Neural cell (in vitro differentiated cells): ENCODE measurements around the gene KPTN. TPM values are rescaled to one million over a fixed set of nuclear protein-coding genes. Genes with fewer than 3 reads are reported as not detected.

ENCODE experiments used
- H2AFZ ChIP-seq: fragments of 200-600, 300-800 bp; sonication (generic), shearing (Covaris generic); 2 replicates; pipeline ENCODE4 v1.6.0; 2014; ENCODE audit warnings: low read depth, mild to moderate bottlenecking, antibody characterized with exemption, low read length, moderate library complexity
- H3F3A ChIP-seq: fragments of 200-600 bp; shearing (Covaris generic); 2 replicates; pipeline ENCODE4 v1.6.1; 2016; ENCODE audit warnings: mild to moderate bottlenecking, moderate library complexity, mixed read lengths, antibody characterized with exemption, low read length; ENCODE audit not compliant: insufficient read depth, poor library complexity, severe bottlenecking
- H3K27ac ChIP-seq: fragments of 200-600, 300-800 bp; sonication (generic), shearing (Covaris generic); 2 replicates; pipeline ENCODE4 v1.5.1; 2014; ENCODE audit warnings: mild to moderate bottlenecking, low read length, moderate library complexity
- H3K27me3 ChIP-seq: fragments of 300-800, 200-600 bp; sonication (generic), shearing (Covaris generic); 2 replicates; pipeline ENCODE4 v1.6.0; 2014; ENCODE audit warnings: mild to moderate bottlenecking, low read depth, low read length, moderate library complexity; ENCODE audit not compliant: insufficient read depth
- H3K36me3 ChIP-seq: fragments of 300-800, 200-600 bp; sonication (generic), shearing (Covaris generic); 2 replicates; pipeline ENCODE4 v1.5.1; 2014; ENCODE audit warnings: mild to moderate bottlenecking, antibody characterized with exemption, low read length, moderate library complexity; ENCODE audit not compliant: insufficient read depth
- H3K4me2 ChIP-seq: fragments of 300-800, 200-600 bp; sonication (generic), shearing (Covaris generic); 2 replicates; pipeline ENCODE4 v1.6.0; 2014; ENCODE audit warnings: mild to moderate bottlenecking, low read length
- H3K4me3 ChIP-seq: fragments of 300-800, 200-600 bp; sonication (generic), shearing (Covaris generic); 2 replicates; pipeline ENCODE4 v1.5.1; 2014; ENCODE audit warnings: mild to moderate bottlenecking, low read length, moderate library complexity
- H3K79me2 ChIP-seq: fragments of 200-600 bp; shearing (Covaris generic); replicated peaks from 2 replicates; pipeline ENCODE4 v1.6.0; 2014; ENCODE audit warnings: mild to moderate bottlenecking, low read length, moderate library complexity; ENCODE audit not compliant: insufficient read depth
- H3K9ac ChIP-seq: fragments of 300-800, 200-600 bp; sonication (generic), shearing (Covaris generic); 2 replicates; pipeline ENCODE4 v1.6.1; 2016; ENCODE audit warnings: mild to moderate bottlenecking, low read length, mixed read lengths
- H3K9me2 ChIP-seq: fragments of 200-600 bp; shearing (Covaris generic); 2 replicates; pipeline ENCODE4 v1.6.1; 2016; ENCODE audit warnings: mild to moderate bottlenecking, low read length, mixed read lengths; ENCODE audit not compliant: insufficient read depth
- H3K9me3 ChIP-seq: fragments of 200-600, 300-800 bp; sonication (generic), shearing (Covaris generic); 2 replicates; pipeline ENCODE4 v1.6.1; 2016; ENCODE audit warnings: mild to moderate bottlenecking, mixed run types, low read length, moderate library complexity, mixed read lengths
- H4K20me1 ChIP-seq: fragments of 200-600 bp; shearing (Covaris generic); 2 replicates; pipeline ENCODE4 v1.6.1; 2016; ENCODE audit warnings: mild to moderate bottlenecking, mixed run types; ENCODE audit not compliant: insufficient read depth
- EP300 ChIP-seq: fragments of 450-650 bp; conservative IDR thresholded peaks from 2 replicates; pipeline ENCODE4 v1.6.1; 2014; ENCODE audit warnings: antibody characterized with exemption, mild to moderate bottlenecking, moderate library complexity; ENCODE audit not compliant: poor library complexity, severe bottlenecking
- EZH2 ChIP-seq: fragments of 200-600, 300-800 bp; shearing (Covaris generic), sonication (generic); IDR thresholded peaks from 2 replicates; pipeline ENCODE4 v1.6.1; 2014; ENCODE audit warnings: antibody characterized with exemption, low read length, borderline replicate concordance, mild to moderate bottlenecking; ENCODE audit not compliant: insufficient read depth, poor library complexity, severe bottlenecking
- MXI1 ChIP-seq: fragments of 450-650 bp; conservative IDR thresholded peaks from 2 replicates; pipeline ENCODE4 v1.6.1; 2014; ENCODE audit warnings: antibody characterized with exemption, mild to moderate bottlenecking; ENCODE audit not compliant: poor library complexity, severe bottlenecking
- POLR2AphosphoS5 ChIP-seq: IDR thresholded peaks from 2 replicates; pipeline ENCODE4 v1.6.1; 2012
- RAD21 ChIP-seq: fragments of 450-650 bp; conservative IDR thresholded peaks from 2 replicates; pipeline ENCODE4 v1.6.1; 2014; ENCODE audit warnings: antibody characterized with exemption, mild to moderate bottlenecking, moderate library complexity
- SMC3 ChIP-seq: fragments of 450-650 bp; conservative IDR thresholded peaks from 2 replicates; pipeline ENCODE4 v1.6.1; 2014; ENCODE audit warnings: antibody characterized with exemption, mild to moderate bottlenecking, moderate library complexity; ENCODE audit not compliant: poor library complexity
- TAF1 ChIP-seq: IDR thresholded peaks from 2 replicates; pipeline ENCODE4 v1.6.1; 2012; ENCODE audit warnings: low read depth
- polyA plus RNA-seq: library from polyadenylated mRNA; depleted of rRNA; stranded (reverse); fragments of >200 nt; gene quantifications from 2 replicates; pipeline ENCODE4 v1.2.3, GENCODE V29; 2014
- TF ChIP-seq, protein P1 (sequence below): IDR thresholded peaks from 2 replicates; pipeline ENCODE4 v1.6.1; 2012; ENCODE audit warnings: borderline replicate concordance
- TF ChIP-seq, protein P2 (sequence below): fragments of 450-650 bp; IDR thresholded peaks from 2 replicates; pipeline ENCODE4 v1.5.1; 2014; ENCODE audit warnings: antibody characterized with exemption, mild to moderate bottlenecking, moderate library complexity; ENCODE audit not compliant: poor library complexity, severe bottlenecking

Gene KPTN
- polyA plus RNA-seq, 1 donor from 2014 or later, result 23.8 TPM

DNA sequence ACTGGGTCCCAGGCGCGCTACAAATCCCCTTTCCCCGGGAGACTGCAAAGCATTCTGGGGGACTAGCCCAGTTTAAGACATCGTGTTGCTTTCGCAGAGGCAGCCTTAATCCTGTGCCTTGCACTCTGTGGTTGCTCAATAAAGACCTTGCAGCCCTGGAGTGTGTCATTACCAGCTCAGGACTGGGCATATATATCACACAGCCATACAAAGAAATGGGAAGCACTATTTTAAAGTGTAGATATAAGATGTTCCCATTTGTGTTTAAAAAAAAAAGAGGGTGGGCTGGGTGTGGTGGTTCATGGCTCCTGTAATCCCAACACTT, 19.8 kb upstream of the KPTN start:
- no peaks in the 10 kb centered on the region for H3K9me3 ChIP-seq
- H3K9me2 ChIP-seq, result no peaks in the 10 kb centered on the region
- no peak overlapping the region for H3K4me3 ChIP-seq
- no peaks in the 10 kb centered on the region for H3K36me3 ChIP-seq
- H4K20me1 ChIP-seq, result no peaks in the 10 kb centered on the region
- peaks cover 18% of the 10 kb centered on the region for H3K79me2 ChIP-seq
- no peak overlapping the region for H2AFZ ChIP-seq
- no peak overlapping the region for H3K4me2 ChIP-seq
- no peak overlapping the region for H3K9ac ChIP-seq
- no peaks in the 10 kb centered on the region for H3K27me3 ChIP-seq
- H3F3A ChIP-seq, result no peaks in the 10 kb centered on the region
- H3K27ac ChIP-seq, result no peak overlapping the region
- TF ChIP-seq MXI1, result no peak
- TF ChIP-seq SMC3, result no peak
- no peak for TF ChIP-seq TAF1
- TF ChIP-seq, protein P1, sequence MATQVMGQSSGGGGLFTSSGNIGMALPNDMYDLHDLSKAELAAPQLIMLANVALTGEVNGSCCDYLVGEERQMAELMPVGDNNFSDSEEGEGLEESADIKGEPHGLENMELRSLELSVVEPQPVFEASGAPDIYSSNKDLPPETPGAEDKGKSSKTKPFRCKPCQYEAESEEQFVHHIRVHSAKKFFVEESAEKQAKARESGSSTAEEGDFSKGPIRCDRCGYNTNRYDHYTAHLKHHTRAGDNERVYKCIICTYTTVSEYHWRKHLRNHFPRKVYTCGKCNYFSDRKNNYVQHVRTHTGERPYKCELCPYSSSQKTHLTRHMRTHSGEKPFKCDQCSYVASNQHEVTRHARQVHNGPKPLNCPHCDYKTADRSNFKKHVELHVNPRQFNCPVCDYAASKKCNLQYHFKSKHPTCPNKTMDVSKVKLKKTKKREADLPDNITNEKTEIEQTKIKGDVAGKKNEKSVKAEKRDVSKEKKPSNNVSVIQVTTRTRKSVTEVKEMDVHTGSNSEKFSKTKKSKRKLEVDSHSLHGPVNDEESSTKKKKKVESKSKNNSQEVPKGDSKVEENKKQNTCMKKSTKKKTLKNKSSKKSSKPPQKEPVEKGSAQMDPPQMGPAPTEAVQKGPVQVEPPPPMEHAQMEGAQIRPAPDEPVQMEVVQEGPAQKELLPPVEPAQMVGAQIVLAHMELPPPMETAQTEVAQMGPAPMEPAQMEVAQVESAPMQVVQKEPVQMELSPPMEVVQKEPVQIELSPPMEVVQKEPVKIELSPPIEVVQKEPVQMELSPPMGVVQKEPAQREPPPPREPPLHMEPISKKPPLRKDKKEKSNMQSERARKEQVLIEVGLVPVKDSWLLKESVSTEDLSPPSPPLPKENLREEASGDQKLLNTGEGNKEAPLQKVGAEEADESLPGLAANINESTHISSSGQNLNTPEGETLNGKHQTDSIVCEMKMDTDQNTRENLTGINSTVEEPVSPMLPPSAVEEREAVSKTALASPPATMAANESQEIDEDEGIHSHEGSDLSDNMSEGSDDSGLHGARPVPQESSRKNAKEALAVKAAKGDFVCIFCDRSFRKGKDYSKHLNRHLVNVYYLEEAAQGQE, result no peak
- TF ChIP-seq, protein P2, sequence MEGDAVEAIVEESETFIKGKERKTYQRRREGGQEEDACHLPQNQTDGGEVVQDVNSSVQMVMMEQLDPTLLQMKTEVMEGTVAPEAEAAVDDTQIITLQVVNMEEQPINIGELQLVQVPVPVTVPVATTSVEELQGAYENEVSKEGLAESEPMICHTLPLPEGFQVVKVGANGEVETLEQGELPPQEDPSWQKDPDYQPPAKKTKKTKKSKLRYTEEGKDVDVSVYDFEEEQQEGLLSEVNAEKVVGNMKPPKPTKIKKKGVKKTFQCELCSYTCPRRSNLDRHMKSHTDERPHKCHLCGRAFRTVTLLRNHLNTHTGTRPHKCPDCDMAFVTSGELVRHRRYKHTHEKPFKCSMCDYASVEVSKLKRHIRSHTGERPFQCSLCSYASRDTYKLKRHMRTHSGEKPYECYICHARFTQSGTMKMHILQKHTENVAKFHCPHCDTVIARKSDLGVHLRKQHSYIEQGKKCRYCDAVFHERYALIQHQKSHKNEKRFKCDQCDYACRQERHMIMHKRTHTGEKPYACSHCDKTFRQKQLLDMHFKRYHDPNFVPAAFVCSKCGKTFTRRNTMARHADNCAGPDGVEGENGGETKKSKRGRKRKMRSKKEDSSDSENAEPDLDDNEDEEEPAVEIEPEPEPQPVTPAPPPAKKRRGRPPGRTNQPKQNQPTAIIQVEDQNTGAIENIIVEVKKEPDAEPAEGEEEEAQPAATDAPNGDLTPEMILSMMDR, result no peak
- TF ChIP-seq RAD21, result no peak
- TF ChIP-seq EZH2, result no peak
- no peak for TF ChIP-seq EP300
- TF ChIP-seq POLR2AphosphoS5, result no peak

DNA sequence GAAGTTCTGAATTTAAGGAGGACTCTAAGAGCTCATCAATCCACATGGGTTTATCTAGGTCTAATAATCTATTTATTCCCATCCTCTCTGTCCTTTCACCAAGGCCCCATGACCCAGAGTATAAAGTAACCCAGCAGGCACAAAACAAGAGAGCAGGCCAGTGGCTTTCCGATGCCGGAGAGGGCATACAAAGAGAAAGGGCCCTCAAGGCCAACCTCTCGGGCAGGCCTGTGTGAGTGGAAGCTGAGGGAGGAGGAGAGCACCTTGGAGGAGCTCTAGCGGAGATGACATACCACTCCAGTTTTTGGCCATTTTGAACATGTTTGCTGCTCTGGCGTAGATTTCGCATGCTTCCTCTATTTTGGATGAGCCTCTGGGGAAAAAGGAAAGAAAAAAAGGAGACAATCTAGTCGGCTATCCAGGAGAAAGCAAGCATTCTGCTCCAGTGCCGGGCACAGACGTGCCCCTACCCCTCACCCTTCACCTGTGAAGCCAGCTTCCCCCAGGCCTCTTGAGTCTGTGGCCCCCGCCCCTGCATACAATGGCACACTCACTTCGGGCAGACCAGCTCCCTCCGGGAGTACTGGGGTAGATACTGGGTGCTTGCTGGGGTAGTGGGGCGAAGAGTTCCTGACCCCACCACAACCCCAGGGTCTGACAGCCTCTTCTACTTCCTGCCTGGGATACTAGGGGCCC, 19.3 kb upstream of the KPTN start:
- Histone ChIP-seq H3K9me3 (no peaks in the 10 kb centered on the region), H3K27me3 (no peaks in the 10 kb centered on the region), H3F3A (no peaks in the 10 kb centered on the region), H3K27ac (no peak overlapping the region), H3K9me2 (no peaks in the 10 kb centered on the region), H3K4me3 (no peak overlapping the region), H2AFZ (no peak overlapping the region), H3K9ac (no peak overlapping the region), H3K79me2 (peaks cover 14% of the 10 kb centered on the region), H3K4me2 (no peak overlapping the region), H3K36me3 (no peaks in the 10 kb centered on the region), H4K20me1 (no peaks in the 10 kb centered on the region)
- TF ChIP-seq MXI1, result no peak
- TF ChIP-seq, protein P2, result no peak
- no peak for TF ChIP-seq EZH2
- no peak for TF ChIP-seq POLR2AphosphoS5
- TF ChIP-seq TAF1, result no peak
- TF ChIP-seq SMC3, result no peak
- TF ChIP-seq, protein P1, result no peak
- TF ChIP-seq RAD21, result no peak
